Ovary (tissue), 9 donors: ENCODE results near the gene CLTC. TPM values are rescaled to one million over a fixed set of nuclear protein-coding genes. Genes with fewer than 3 reads are reported as not detected.

Experiments used
- DNase-seq, 5 donors: peaks; one replicate each; pipeline ENCODE4 v3.0.0-alpha.2; 2019 to 2020
- H3K27ac ChIP-seq, 2 donors: fragments of 200-600 bp; one replicate each; pipeline versions ENCODE4 v1.5.1 to v1.8.0; 2019 to 2022
- H3K27me3 ChIP-seq: fragments of 200-600 bp; one replicate; pipeline ENCODE4 v1.8.0; 2022
- H3K36me3 ChIP-seq: fragments of 200-600 bp; sonication (generic); one replicate; pipeline ENCODE4 v1.5.1; 2019
- H3K4me1 ChIP-seq: one replicate; pipeline ENCODE4 v1.8.1; 2013; ENCODE audit warnings: mild to moderate bottlenecking, moderate library complexity; ENCODE audit not compliant: insufficient read depth
- H3K4me3 ChIP-seq: fragments of 200-600 bp; sonication (generic); one replicate; pipeline ENCODE4 v1.5.1; 2017
- H3K9me3 ChIP-seq, 2 donors: fragments of 200-600 bp in 1 of 2; sonication (generic) in 1 of 2; one replicate each; pipeline versions ENCODE4 v1.5.1 to v1.8.1; 2013 to 2019; ENCODE audit warnings: mild to moderate bottlenecking in 1 of 2, moderate library complexity in 1 of 2
- EP300 ChIP-seq: sonication (generic); formaldehyde crosslinking; IDR thresholded peaks from one replicate; pipeline ENCODE4 v1.6.1; 2017; ENCODE audit warnings: antibody characterized with exemption
- POLR2A ChIP-seq: fragments of 450-650 bp; IDR thresholded peaks from one replicate; pipeline ENCODE4 v1.6.1; 2017; ENCODE audit warnings: antibody characterized with exemption, mild to moderate bottlenecking, moderate library complexity
- WGBS, 3 donors: extraction: QIAGEN DNeasy Blood & Tissue Kit in 1 of 3; methylation state at CpG; one replicate each; pipeline versions ENCODE4 v1.1.5 to v1.1.7; 2013 to 2017; 5-methylcytosine and 5-hydroxymethylcytosine counted together
- intact Hi-C, 4 donors: fragments of 100-400 bp; cut with DNase I; formaldehyde crosslinking; loops; one replicate each; pipeline versions ENCODE4 v1.11.0 to v1.15.1; 2022 to 2023
- polyA plus RNA-seq, 2 donors: library from polyadenylated mRNA; stranded (reverse); fragments of 200-250 nt in 1 of 2; fragments of 350-450 nt in 1 of 2; fragmentation: Illumina TruSeq in 1 of 2; extraction: RNeasy Lipid Tissue Mini Kit (QIAGEN cat#74804) in 1 of 2; gene quantifications; one replicate each; pipeline ENCODE4 v1.2.3, GENCODE V29; 2013 to 2014
- total RNA-seq, 7 donors: library from RNA; depleted of rRNA in 2 of 7; stranded (reverse); fragments of >200 nt in 2 of 7; fragmentation: NEBNext Ultra II Directional in 3 of 7; extraction: Animal tissue kit (Norgen Biotek cat#: 25700) in 3 of 7; gene quantifications; one replicate each; pipeline versions ENCODE4 v1.1.0 to v1.2.4, GENCODE V29; 2016 to 2023
- TF ChIP-seq, protein P1 (sequence below), 3 donors: fragments of 450-650 bp in 2 of 3; fragments of 200-600 bp in 1 of 3; IDR thresholded peaks; one replicate each; pipeline versions ENCODE4 v1.5.1 to v1.8.0; 2016 to 2022; ENCODE audit warnings: antibody characterized with exemption in 3 of 3, mild to moderate bottlenecking in 1 of 3
- donor health status: DM: no; HTN: no; CAD: no; lungs with moderate emphysema.
- donor health status: DM: no; HTN: no; CAD: no.
- donor health status: Bipolar disorder and iron deficiency.
- donor health status: DM: yes; HTN: yes; CAD: no.
- donor health status: DM: no; HTN: no; CAD: no.
- donor health status: DM: yes; HTN: yes; CAD: no.

The CLTC gene
- total and polyA plus RNA-seq, 9 donors, result 71.4 to 219 (median 145) TPM

DNA sequence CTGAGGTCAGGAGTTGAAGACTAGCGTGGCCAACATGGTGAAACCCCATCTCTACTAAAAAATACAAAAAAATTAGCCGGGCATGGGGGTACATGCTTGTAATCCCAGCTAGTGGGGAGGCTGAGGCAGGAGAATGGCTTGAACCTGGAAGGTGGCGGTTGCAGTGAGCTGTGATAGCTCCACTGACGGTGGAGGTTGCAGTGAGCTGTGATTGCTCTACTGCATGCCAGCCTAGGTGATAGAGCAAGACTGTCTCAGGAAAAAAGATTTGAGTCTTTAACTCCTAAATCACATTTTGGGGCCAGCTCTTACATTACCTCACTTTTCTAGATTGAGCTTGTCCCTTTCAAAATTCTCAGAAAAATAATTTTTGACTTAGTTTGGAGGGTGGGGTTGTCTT is 102.9 kb downstream of the CLTC start:
- 97 to 98% (median 98%) methylated on average over 4 of the region's 4 CpGs for WGBS, 3 donors
- Histone ChIP-seq H3K27ac (no peak overlapping the region), H3K36me3 (no peaks in the 10 kb centered on the region), H3K4me1 (peaks cover 2% of the 10 kb centered on the region), H3K4me3 (no peak overlapping the region), H3K27me3 (no peaks in the 10 kb centered on the region), H3K9me3 (no peaks in the 10 kb centered on the region)
- TF ChIP-seq, protein P1, sequence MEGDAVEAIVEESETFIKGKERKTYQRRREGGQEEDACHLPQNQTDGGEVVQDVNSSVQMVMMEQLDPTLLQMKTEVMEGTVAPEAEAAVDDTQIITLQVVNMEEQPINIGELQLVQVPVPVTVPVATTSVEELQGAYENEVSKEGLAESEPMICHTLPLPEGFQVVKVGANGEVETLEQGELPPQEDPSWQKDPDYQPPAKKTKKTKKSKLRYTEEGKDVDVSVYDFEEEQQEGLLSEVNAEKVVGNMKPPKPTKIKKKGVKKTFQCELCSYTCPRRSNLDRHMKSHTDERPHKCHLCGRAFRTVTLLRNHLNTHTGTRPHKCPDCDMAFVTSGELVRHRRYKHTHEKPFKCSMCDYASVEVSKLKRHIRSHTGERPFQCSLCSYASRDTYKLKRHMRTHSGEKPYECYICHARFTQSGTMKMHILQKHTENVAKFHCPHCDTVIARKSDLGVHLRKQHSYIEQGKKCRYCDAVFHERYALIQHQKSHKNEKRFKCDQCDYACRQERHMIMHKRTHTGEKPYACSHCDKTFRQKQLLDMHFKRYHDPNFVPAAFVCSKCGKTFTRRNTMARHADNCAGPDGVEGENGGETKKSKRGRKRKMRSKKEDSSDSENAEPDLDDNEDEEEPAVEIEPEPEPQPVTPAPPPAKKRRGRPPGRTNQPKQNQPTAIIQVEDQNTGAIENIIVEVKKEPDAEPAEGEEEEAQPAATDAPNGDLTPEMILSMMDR (IDR thresholded peaks at IDR 0.05), result no peak
- no peak for TF ChIP-seq EP300
- no peak for TF ChIP-seq POLR2A
- no peak for DNase-seq
- intact Hi-C loops, result no loop called here

DNA sequence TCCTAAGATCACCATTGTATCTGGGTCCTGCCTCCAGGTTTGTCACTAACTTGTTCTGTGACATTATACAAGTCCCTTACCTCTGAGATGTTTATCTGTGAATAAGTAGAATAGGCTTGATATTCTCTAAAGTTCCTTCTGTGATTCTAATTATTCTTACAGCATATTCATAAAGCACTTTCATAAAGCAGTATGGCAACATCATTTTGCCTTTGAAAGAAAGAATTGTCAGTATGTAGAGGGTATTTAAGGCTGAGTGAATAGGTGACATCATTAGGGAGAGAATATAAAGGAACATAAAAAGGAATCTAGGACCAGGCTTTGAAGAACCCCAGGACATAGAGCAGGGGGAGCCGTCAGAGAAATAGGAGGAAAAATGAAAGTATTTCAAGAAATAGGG is 103.3 kb downstream of the CLTC start:
- Histone ChIP-seq H3K4me3 (no peak overlapping the region), H3K9me3 (no peaks in the 10 kb centered on the region), H3K27me3 (no peaks in the 10 kb centered on the region), H3K4me1 (peaks cover 2% of the 10 kb centered on the region), H3K36me3 (no peaks in the 10 kb centered on the region), H3K27ac (no peak overlapping the region)
- intact Hi-C loops, result no loop called here
- TF ChIP-seq, protein P1 (IDR thresholded peaks at IDR 0.05), result no peak
- no peak for TF ChIP-seq POLR2A
- no peak for TF ChIP-seq EP300
- DNase-seq, result no peak
- 67 to 75% (median 72%) methylated on average over 1 of the region's 1 CpG for WGBS, 3 donors

DNA sequence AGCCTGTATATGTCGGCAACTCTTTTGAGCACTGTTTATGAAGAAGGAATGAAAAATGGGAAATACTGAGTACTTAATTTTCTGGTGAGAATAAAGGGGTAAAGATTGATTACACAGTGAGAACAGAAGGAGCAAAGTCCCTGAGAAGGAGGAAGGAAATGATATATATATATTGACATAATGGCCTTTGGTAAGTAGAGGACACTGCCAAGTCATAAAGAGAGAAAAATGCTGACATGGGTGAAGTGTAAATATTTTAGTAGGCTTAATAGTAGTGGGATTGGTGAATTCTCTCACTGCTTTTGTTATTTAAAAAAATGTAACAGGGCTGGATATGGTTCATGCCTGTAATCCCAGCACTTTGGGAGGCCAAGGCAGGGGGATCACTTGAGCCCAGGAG is 103.9 kb downstream of the CLTC start:
- H3K27ac ChIP-seq, result no peak overlapping the region

DNA sequence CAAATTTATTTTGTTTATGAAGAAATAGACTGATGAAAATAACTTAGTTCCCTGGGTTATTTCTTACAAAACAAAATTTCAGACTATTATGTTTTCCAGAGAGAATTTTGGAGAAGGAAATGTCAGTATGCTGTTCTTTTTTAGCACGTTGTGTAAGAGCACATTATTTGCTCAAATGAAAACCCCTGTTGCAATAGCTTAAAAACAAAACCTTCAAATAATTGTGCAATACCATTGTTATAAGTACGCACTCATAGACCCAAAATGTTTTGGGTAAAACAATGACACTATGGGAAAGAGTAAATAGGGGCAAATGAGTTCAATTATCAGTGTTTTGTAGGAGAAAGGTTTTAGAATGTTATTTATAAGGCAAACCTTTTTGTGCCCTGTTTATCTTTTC is 106.0 kb downstream of the CLTC start:
- no peak for DNase-seq
- TF ChIP-seq, protein P1 (IDR thresholded peaks at IDR 0.05), result no peak
- no peak for TF ChIP-seq EP300
- no peak for TF ChIP-seq POLR2A
- Histone ChIP-seq H3K4me3 (no peak overlapping the region), H3K27me3 (no peaks in the 10 kb centered on the region), H3K9me3 (no peaks in the 10 kb centered on the region), H3K27ac (peak overlapping the region in 1 of 2 donors; percentile 30), H3K4me1 (peaks cover 2% of the 10 kb centered on the region), H3K36me3 (no peaks in the 10 kb centered on the region)
- 12 to 14% (median 13%) methylated on average over 2 of the region's 2 CpGs for WGBS, 3 donors
- intact Hi-C loops, result no loop called here

More for the DNA sequence above, 103.9 kb downstream of the CLTC start:
- 94 to 98% (median 97%) methylated on average over 1 of the region's 1 CpG for WGBS, 3 donors
- H3K4me3 ChIP-seq, result no peak overlapping the region
- no peaks in the 10 kb centered on the region for H3K27me3 ChIP-seq
- H3K4me1 ChIP-seq, result peaks cover 2% of the 10 kb centered on the region
- intact Hi-C loops, result no loop called here
- H3K36me3 ChIP-seq, result no peaks in the 10 kb centered on the region
- DNase-seq, result no peak
- TF ChIP-seq EP300, result no peak
- TF ChIP-seq, protein P1 (IDR thresholded peaks at IDR 0.05), result no peak
- TF ChIP-seq POLR2A, result no peak
- H3K9me3 ChIP-seq, result no peaks in the 10 kb centered on the region
